OCI-LY7 (cell line): Measurements from ENCODE around the gene WNT3A. TPM values are rescaled to one million over a fixed set of nuclear protein-coding genes. Genes with fewer than 3 reads are reported as not detected.

Experiments
- BruUV-seq: library from RNA; stranded (reverse); fragments of 400-500 nt; replicated peaks from 2 replicates; lab custom pipeline; 2021; lab: Mats Ljungman, UMichigan
- CTCF ChIA-PET: fragments of 300-600 bp; sonication (Branson Sonifier 250); formaldehyde crosslinking; loops from one replicate; lab custom pipeline; 2022; ENCODE audit warnings: antibody characterized with exemption; ENCODE audit not compliant: unreplicated experiment; lab: Charles Lee
- POLR2A ChIA-PET: fragments of 300-600 bp; sonication (Branson Sonifier 250); formaldehyde crosslinking; loops from one replicate; lab custom pipeline; 2022; ENCODE audit warnings: antibody characterized with exemption; lab: Charles Lee
- DNase-seq: peaks from one replicate; pipeline ENCODE4 v3.0.0-alpha.2; 2015; ENCODE audit warnings: low spot score
- H2AFZ ChIP-seq: fragments of 200-600 bp; sonication (generic), shearing (Covaris generic); 2 replicates; pipeline ENCODE4 v1.6.1; 2014; ENCODE audit warnings: mild to moderate bottlenecking, antibody characterized with exemption, low read length, moderate library complexity
- H3K27ac ChIP-seq: fragments of 200-600 bp; sonication (generic); 2 replicates; pipeline ENCODE4 v1.5.1; 2014; ENCODE audit warnings: mixed run types, low read depth, mild to moderate bottlenecking, moderate library complexity, low read length, inconsistent platforms; ENCODE audit not compliant: poor library complexity, severe bottlenecking
- H3K36me3 ChIP-seq: fragments of 200-600 bp; sonication (generic); 2 replicates; pipeline ENCODE4 v1.6.1; 2014; ENCODE audit warnings: mild to moderate bottlenecking, antibody characterized with exemption, low read length, moderate library complexity, mixed read lengths; ENCODE audit not compliant: insufficient read depth
- H3K4me1 ChIP-seq: fragments of 200-600 bp; sonication (generic); 2 replicates; pipeline ENCODE4 v1.5.1; 2014; ENCODE audit warnings: mild to moderate bottlenecking, low read length; ENCODE audit not compliant: insufficient read depth, poor library complexity, severe bottlenecking
- H3K4me2 ChIP-seq: fragments of 200-600 bp; sonication (generic); 2 replicates; pipeline ENCODE4 v1.6.1; 2014; ENCODE audit warnings: mild to moderate bottlenecking, low read length
- H3K4me3 ChIP-seq: fragments of 200-600 bp; sonication (generic); 2 replicates; pipeline ENCODE4 v1.5.1; 2014; ENCODE audit warnings: mild to moderate bottlenecking, low read depth, low read length; ENCODE audit not compliant: poor library complexity, severe bottlenecking
- H3K79me2 ChIP-seq: fragments of 200-600 bp; sonication (generic); 2 replicates; pipeline ENCODE4 v1.6.1; 2016; ENCODE audit warnings: low read depth, mild to moderate bottlenecking, low read length, moderate library complexity, mixed read lengths; ENCODE audit not compliant: insufficient read depth
- H3K9me2 ChIP-seq: fragments of 200-600 bp; sonication (generic); 2 replicates; pipeline ENCODE4 v1.6.1; 2016; ENCODE audit warnings: mild to moderate bottlenecking, low read length, mixed read lengths; ENCODE audit not compliant: insufficient read depth
- H3K9me3 ChIP-seq: fragments of 200-600 bp; sonication (generic); 2 replicates; pipeline ENCODE4 v1.6.1; 2014; ENCODE audit warnings: mild to moderate bottlenecking, mixed run types, low read length, mixed read lengths
- H4K20me1 ChIP-seq: fragments of 200-600 bp; sonication (generic); 2 replicates; pipeline ENCODE4 v1.6.1; 2014; ENCODE audit warnings: mild to moderate bottlenecking, antibody characterized with exemption, low read length, moderate library complexity, mixed read lengths; ENCODE audit not compliant: insufficient read depth
- EZH2phosphoT487 ChIP-seq: fragments of 200-600 bp; sonication (generic); IDR thresholded peaks from 2 replicates; pipeline ENCODE4 v1.6.1; 2018; ENCODE audit warnings: low read depth, borderline replicate concordance, mild to moderate bottlenecking, mixed run types, antibody characterized with exemption, low read length, moderate library complexity, mixed read lengths
- intact Hi-C: fragments of 100-400 bp; cut with micrococcal nuclease; formaldehyde crosslinking; loops from one replicate; pipeline ENCODE4 v1.10.0; 2022; ENCODE audit not compliant: unreplicated experiment
- total RNA-seq, 2 experiments: library from RNA; depleted of rRNA in 1 of 2; stranded (reverse); fragments of >200 nt in 1 of 2; shearing (Covaris generic) in 1 of 2; gene quantifications; 2 replicates each; pipeline ENCODE4 v1.2.3, GENCODE V29; 2014 to 2022
- TF ChIP-seq, protein P1 (sequence below): fragments of 200-600 bp; sonication (generic); conservative IDR thresholded peaks from 2 replicates; pipeline ENCODE4 v1.5.1; 2014; ENCODE audit warnings: mild to moderate bottlenecking, antibody characterized with exemption, low read length, moderate library complexity, mixed read lengths

The WNT3A gene
- total RNA-seq, 2 experiments from 2014 or later, result not detected

DNA sequence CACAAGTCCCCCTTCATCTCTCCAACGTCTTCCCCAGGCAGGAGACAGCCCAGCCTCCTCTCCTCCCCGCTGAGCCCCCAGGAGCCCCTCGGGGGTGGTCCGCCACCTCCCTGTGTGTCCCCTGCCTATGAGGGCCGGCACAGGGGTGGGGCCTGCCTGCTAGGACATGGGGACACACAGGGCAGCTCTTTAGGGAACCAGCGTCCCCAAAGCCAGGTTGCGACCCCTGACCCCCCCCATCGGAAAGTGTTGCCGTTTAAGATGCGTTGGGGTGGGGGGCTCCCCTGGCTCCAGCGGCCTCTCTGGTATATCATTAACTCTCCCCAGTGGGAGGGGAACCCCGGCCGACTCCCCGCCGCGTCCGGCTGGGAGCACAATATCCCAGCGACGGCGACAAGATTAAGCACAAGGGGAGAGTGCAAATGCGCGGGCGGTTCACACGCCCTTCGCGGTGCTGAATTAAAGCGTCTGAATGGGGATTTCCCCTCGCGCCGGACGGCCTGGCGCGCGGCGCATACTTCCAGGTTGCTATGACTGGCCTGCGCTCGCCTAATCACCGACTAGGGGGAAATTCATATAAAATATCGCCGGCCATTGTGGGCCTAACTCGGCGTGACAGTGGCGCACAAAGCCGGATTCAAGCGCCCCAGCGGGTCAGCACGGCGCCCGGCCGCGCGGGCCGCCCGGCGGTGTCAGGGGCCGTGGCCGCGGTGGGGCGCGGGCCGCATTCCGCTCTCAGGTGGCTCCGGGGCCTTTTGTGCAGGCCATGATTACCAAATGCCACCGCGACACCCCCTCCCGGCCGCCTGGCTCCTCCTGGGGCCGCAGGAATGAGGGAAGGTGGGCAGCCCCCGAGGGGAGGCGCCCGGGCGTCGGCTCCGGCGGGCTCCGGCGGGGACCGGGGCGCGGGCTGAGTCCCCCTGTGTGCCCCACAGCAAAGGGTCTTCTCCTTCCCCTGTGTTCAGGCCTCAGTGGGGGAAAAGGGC lies 30.9 kb downstream of the WNT3A start:
- Histone ChIP-seq H3K79me2 (no peaks in the 10 kb centered on the region), H3K9me3 (0 out of 2 replicates have a peak, but pooled peaks cover 6% of the 10 kb centered on the region), H3K36me3 (no peaks in the 10 kb centered on the region), H3K4me1 (no peaks in the 10 kb centered on the region), H3K27ac (no peak overlapping the region), H3K9me2 (no peaks in the 10 kb centered on the region), H2AFZ (no peak overlapping the region), H3K4me2 (no peak overlapping the region), H4K20me1 (no peaks in the 10 kb centered on the region), H3K4me3 (no peak overlapping the region)
- no peak for TF ChIP-seq EZH2phosphoT487
- TF ChIP-seq, protein P1, sequence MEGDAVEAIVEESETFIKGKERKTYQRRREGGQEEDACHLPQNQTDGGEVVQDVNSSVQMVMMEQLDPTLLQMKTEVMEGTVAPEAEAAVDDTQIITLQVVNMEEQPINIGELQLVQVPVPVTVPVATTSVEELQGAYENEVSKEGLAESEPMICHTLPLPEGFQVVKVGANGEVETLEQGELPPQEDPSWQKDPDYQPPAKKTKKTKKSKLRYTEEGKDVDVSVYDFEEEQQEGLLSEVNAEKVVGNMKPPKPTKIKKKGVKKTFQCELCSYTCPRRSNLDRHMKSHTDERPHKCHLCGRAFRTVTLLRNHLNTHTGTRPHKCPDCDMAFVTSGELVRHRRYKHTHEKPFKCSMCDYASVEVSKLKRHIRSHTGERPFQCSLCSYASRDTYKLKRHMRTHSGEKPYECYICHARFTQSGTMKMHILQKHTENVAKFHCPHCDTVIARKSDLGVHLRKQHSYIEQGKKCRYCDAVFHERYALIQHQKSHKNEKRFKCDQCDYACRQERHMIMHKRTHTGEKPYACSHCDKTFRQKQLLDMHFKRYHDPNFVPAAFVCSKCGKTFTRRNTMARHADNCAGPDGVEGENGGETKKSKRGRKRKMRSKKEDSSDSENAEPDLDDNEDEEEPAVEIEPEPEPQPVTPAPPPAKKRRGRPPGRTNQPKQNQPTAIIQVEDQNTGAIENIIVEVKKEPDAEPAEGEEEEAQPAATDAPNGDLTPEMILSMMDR, result no peak
- CTCF ChIA-PET, result no interaction called here
- POLR2A ChIA-PET, result no interaction called here
- no peak for DNase-seq
- BruUV-seq, result no TSS peak
- intact Hi-C loops, result no loop called here

- no peaks in the 10 kb centered on the region for H4K20me1 ChIP-seq
- H3K36me3 ChIP-seq, result no peaks in the 10 kb centered on the region
- no peak overlapping the region for H3K4me2 ChIP-seq
- no peaks in the 10 kb centered on the region for H3K9me2 ChIP-seq
- intact Hi-C loops, result no loop called here
- no peaks in the 10 kb centered on the region for H3K79me2 ChIP-seq
- DNase-seq, result no peak
- no TSS peak for BruUV-seq
- ChIA-PET POLR2A (no interaction called here), CTCF (no interaction called here)
- H2AFZ ChIP-seq, result no peak overlapping the region
- H3K4me1 ChIP-seq, result no peaks in the 10 kb centered on the region
- H3K9me3 ChIP-seq, result 0 out of 2 replicates have a peak, but pooled peaks cover 2% of the 10 kb centered on the region
- no peak for TF ChIP-seq EZH2phosphoT487
- TF ChIP-seq, protein P1, result no peak
- no peak overlapping the region for H3K27ac ChIP-seq
- H3K4me3 ChIP-seq, result no peak overlapping the region
Measured at GRCh38 chr1:228038387-228039005, 31.7 kb downstream of the WNT3A start.
